HG02759 (cell line): ENCODE data around the gene STX1B.
"Not testable (repeated sequence)": the region's sequence is repeated elsewhere in the genome, so short reads cannot be mapped to it uniquely, and the experiment has no call there.

ENCODE experiments used
- ATAC-seq: cut with Tn5 transposase; IDR thresholded peaks from one replicate; pipeline ENCODE4 v1.9.1; 2021; ENCODE audit warnings: mild to moderate bottlenecking, moderate library complexity; ENCODE audit not compliant: unreplicated experiment

Gene STX1B

DNA sequence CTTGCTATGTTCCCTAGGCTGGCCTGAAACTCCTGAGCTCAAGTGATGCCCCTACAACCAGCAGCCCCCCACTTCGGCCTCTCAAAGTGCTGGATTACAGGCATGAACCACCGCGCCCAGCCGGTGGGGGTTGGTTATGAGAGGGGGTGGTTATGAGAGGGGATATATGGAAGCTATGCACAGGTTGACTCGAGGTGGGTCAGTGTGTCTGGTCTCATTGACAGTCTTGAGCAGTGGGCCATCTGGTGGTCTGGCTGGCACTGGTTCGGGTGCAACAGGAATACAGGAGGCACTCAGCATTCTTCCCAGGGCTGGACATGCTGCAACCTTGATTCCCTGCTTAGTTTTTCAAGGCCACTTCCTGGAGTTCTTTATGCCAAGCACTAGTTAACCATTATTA is 5.6 kb upstream of the STX1B start:
- ATAC-seq, result no peak

DNA sequence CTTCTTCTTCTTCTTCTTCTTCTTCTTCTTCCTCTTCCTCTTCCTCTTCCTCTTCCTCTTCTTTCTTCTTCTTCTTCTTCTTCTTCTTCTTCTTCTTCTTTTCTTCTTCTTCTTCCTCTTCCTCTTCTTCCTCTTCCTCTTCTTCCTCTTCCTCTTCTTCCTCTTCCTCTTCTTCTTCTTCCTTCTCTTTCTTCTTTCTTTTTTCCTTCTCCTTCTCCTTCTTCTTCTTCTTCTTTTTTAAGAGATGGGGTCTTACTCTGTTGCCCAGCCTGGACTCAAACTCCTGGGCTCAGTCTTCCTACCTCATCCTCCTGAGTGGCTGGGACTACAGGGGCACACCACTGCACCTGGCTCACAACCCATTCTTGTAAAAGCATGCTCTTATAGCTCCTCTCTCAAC is 2.9 kb upstream of the STX1B start:
- ATAC-seq, result not testable (repeated sequence)

DNA sequence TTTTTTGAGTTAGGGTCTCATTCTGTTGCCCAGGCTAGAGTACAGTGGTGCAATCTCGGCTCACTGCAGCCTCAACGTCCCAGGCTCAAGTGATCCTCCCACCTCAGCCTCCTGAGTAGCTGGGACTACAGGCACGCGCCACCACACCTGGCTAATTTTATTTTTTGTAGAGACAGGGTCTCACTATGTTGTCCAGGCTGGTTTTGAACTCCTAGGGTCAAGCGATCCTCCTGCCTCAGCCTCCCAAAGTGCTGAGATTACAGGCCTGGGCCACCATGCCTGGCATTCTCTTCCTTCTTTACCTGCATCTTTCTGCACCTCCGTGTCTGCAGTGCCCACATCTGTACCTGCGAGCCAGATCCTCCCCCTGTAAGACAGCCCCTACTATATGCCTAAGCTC is 1.4 kb upstream of the STX1B start:
- ATAC-seq, result not testable (repeated sequence)

DNA sequence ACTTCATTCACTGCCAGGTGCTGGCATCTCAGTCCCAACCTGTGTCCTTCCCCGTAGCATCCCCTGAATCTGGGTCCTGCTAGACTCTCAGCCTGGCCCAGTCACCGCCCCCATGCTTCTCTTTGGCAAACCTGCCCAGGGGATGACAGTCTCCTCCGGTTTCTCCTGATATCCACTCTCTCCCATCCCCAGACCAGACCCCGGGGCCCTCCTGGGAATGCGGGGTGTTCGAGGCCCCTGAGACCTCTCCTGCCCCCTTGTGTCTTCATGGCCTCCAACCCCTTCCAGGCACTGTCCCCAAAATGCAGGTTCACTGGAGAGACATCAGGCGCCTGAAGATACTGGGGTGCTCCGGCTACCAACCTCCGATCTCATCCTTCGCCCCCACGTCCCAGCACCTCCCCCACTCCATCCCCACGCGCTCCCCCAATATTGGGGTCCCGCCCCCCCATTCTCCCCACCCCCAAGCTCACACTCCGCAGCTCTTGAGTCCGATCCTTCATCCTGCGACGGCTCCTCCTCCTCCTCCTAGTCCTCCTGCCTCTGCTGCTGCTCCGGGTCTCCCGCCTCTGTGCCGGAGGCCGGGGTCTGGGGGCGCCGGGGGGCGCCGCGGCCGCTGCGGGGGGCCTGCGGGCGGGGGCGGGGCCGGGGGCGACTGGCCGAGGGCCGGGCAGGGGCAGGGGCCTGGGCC is 399 bp downstream of the STX1B start:
- no peak for ATAC-seq

DNA sequence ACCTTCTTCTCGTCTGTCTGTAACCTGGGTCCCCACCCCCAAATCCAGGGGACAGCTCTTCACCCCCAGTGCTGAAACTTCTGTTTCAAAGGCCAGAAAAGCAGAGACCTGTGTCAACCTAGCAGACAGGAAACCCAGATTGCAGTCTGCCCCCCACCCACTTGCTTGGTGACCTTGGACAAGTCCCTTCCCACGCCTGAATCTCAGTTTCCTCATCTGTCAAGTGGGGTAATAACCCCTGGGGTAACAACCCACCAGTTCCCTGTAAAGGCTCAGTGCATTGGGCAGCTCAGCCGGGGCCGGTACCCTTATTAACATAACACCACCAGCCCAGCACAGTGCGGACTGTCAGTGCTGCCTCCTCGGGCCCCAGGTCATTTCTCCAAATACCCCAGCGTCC is 1.3 kb downstream of the STX1B start:
- no peak for ATAC-seq

DNA sequence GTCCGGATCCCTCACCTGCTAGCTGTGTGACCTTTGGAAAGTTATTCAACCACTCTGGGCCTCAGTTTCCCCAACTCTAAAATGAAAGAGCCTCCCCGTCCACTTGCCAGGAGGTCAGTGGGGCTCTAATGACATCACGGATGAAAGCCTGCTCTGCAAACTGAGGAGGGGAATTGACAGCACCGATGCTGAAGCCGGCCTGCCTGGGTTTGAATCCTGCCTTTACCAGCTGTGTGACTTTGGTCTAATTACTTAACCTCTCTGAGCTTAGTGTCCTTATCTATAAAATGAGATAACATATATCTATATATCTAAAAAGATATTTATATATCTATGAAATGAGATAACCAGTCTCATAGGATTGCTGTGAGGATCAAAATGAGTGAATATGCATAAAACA is 1.9 kb downstream of the STX1B start:
- no peak for ATAC-seq

DNA sequence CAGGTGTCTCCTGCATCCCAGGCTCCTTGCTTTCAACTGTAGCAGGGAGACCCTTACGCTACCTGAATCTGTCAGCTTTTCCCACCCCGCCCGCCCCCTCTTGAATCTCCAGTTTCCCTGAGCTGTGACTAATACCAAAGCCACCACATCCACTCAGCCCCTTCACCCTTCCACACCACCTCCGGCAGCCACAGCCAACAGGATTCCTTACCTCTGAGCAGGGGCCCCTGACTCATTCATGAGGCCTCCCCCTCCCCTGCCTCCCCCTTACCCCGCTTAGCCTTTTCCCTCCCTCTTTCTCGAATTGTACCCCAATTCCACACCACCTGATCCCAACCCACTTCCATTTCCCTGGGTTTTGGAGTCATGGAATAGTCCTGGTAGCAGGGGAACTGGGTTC is 2.3 kb downstream of the STX1B start:
- no peak for ATAC-seq

DNA sequence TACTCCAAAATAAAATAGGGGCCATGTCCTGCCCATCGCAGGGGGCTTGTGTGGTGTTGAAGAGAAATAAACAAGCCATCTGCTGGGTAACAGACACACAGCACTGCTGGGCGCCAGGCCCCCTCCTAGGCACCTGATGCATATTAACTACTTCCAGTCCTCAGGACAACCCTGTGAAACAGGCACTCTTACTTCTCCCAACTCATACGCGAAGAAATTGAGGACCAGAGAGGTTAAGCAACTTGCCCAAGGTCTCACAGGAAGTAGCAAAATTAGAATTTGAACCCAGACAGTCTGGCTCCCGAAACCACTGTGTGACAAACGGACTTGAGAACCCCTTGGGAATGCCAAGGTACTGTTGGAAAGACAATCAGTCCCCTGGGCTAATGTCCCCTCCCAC is 2.8 kb downstream of the STX1B start:
- no peak for ATAC-seq

DNA sequence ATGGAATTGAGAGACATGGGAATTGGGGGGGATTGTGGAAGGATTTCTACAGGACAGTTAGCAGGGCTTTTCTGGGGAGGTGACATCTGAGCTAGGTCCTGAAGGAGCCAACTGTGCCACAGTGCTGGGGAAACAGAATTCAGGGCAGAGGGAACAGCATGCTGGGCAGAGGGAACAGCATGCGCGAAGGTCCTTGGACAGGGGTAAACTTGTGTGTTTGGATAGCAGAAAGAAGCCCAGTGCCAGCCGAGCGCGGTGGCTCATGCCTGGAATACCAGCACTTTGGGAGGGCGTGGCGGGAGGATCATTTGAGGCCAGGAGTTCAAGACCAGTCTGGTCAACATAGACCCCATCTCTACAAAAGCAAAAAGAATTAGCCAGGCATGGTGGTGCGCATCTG is 3.8 kb downstream of the STX1B start:
- ATAC-seq, result no peak

DNA sequence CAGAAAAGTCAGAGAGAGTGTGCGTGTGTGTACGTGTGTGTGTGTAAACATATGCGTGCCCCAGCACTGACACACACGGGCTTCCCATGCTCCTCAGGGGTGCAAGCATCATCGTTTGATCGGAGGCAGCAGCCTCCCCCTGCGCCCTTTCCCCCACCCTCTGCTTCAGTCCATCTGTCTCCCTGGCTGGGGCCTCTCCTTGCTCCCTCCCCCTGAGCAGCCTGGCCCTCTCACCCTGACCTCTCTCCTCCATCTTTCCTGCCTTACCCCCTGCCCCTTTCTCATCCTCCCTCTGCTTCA is 4.4 kb downstream of the STX1B start:
- ATAC-seq, result no peak

DNA sequence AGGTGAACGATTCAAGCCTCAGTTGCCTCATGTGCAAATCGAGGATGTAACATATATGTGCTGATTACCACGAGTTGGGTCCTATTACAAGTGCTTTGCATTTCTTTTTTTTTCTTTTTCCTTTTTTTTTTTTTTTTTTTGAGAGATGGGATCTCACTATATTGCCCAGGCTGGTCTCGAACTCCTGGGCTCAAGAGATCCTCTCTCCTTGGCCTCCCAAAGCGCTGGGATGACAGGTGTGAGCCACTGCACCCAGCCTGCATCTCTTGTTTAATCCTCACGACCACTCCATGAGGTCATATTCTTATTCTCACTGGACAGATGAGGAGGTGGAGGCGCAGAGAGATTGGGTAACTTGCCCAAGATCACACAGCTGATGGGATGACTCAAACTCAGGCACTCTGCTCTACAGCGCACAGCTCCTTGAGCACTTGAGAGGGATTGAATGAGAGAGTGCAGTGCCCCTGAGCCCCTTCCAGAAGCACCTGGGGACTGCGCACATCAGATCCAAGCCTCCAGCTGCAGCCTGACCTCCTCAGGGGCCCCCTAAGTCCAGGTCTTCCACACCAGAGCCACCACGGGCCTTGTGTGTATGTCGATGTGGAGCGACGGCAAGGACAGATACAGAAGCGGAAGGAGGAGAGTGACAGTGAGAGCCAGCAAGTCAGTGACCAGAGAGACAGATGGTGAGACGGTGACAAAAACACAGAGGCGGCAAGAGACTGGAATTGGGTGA is 4.9 kb downstream of the STX1B start:
- ATAC-seq, result no peak

DNA sequence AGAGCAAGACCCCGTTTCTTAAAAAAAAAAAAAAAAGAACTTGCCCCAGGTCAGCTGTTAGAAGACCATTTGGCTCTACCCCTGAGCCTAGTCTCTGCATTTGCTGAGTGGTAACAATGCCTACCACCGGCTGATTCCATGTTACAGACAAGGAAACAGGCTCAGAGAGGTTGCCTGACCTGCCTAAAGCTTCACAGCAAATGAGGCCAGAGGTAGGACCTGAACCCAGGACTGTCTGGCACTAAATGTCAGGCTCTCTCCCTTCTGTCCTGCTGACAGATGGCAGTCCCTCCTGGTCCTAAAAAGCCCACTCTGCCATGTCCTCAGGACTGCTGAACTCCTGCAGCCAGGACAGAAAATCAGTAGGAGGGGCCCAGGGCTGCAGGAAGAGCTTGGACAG is 5.8 kb downstream of the STX1B start:
- ATAC-seq, result no peak

DNA sequence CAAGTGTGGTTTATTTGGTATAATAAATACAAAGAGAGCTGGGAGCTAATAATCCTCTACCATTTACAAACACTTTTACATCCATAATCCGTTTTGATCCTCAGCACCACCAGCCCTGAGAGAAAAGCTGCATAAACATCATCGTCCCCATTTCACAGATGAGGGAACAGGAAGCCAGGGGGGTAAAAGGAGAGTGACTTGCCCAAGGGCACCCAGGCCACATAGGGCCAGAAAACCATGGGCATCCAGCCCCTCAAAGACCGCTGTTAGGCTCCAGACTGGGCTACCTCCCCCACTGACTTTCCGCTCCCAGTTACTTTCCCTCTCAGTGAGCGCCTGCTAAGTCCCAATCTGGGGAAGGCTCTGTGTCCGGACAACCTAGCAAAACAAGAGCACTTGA is 6.7 kb downstream of the STX1B start:
- ATAC-seq, result no peak

DNA sequence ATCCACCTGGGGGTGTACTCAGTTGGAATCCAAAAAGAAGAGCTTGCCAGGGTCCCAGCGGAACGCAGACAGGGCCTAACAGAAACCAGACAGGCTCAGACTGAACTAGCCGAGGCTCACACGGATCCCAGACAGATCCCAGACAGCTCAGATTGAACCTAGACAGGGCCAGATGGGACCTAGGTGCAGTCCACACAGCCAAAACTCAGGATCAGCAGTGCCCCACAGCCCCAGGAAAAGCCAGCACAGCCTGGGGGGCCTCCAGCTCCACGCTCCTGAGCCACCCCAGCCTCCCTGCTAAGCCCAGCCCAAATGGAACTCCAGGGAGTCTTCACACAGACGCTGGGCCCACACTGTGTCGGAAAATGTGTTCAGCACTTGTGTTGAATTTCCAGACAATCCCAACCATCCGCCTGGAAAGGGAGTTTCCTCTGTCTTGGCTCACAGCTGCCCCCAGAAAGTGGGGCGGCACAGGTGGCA is 7.5 kb downstream of the STX1B start:
- no peak for ATAC-seq

DNA sequence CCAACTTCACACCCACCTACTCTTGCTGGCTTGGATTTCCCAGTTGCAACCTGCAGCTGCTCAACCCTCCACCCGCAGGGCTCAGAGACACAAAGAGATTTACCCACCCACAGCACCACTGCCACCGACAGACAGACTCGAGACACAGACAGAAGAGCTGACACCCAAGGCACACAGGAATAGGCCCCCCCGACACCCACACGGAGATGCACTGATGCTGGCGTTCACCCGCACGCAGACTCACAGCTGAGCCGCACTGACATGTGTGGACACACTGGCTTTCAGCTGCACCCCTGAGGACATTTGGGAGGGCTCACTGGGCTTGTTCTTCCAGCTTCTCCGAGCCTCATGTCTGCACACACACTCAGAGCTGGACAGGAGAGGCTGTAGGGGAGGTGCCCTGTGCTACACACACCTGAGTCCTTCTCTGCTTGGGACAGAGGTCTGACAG is 8.2 kb downstream of the STX1B start:
- no peak for ATAC-seq

DNA sequence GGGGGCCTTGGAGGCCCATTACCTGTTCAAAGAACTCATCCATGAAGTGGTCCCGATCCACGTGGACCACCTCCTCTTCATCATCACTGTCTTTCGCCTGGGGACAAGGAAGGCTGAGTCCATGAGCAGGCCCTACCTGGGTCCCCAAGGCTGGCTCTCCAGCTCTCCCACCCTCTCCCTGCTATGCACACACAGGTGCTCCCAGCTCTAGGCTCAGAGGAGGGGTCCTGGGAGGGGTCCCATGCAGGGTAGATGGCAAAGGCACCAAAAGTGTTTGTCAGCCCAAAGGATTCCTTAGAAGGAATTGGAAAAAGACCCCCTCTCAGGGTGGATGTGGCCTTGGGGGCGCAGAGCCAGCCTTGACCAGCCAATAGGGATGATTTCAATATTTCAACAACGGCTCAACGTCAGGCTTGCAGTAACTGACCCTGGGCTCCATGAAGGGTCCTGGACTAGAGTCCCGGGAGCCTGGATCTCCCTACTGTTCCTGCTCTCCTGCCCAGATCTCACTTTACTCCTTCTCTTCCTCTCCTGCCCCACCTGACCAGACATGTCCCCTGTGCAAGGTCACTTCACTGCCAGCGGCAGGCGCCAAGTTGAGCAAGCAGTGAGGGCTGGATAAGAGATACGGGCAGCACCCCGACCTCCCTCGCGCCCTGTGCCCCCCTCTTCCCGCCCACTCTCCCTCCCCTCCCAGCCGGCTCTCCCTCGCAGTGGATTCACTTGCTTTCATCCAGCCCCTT is 8.8 kb downstream of the STX1B start:
- no peak for ATAC-seq

DNA sequence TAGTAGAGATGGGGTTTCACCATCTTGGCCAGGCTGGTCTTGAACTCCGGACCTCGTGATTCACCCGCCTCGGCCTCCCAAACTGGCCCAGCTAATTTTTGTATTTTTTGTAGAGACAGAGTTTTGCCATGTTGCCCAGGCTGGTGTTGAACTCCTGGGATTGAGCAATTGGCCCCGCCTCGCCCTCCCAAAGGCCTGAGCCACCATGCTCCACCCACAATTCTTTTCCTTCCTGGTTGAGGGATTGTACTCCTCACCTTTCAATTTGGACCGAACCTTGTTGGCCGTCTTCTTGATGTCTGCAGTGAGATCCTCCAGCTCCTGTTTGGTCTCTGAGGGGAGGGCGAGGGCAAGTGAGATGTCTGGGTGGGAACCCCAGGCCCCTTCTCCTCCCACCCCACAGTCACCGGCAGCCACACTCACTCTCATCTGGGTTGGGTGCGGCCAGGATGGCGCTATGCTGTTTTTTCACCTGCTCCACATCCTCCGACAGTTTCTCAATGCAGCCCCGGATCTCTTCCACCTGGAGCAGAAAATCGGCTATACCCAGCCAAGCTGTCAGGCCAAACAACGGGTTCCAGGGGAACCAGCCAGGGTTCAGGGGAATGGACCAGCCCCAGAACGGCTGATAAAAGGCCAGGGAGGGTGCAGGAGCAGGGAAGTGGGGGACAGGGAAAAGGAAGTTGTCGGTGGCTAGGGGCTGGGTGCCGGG is 9.6 kb downstream of the STX1B start:
- ATAC-seq, result no peak

DNA sequence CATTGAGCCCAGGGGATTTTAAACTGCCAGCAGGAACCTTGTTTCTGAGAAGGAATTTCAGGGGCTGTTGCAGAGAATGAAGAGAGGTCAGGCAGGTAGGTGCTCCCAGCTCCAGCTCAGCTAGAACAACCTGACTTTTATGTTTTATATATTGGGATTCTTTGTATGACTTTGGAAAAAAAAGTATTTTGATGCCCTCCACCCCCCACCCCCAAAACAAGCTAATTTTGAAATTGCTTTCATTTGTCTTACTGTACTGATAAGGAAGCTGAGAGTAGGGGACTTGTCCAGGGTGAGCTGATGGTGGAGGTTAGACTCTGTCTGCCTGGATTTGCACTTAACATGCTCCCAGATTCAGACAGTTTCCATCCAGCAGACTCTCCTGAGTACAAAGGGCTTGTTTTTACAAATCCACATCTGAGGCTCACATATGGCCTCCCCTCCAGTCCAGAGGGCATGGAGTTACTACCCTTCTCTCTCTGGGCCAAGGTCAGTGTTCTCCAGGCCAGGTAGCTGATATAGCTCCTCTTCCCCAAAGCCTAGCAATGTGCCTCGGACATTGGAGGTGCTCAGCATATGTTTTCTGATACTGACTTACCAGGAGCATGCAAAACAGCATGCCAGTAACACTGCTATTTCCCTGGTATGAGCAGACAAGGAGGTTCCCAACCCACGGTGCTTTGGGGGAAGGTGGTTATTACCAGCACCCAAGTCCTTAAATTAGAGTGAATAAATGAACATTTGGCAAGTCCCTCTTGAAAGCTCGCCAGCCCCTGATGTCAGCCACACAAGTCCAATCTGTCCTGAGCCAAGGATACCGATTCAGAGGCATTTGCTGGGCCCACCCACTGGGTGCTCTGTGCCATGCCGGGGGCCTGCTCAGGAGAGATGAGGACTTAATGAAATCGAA is 11.3 kb downstream of the STX1B start:
- ATAC-seq, result no peak

DNA sequence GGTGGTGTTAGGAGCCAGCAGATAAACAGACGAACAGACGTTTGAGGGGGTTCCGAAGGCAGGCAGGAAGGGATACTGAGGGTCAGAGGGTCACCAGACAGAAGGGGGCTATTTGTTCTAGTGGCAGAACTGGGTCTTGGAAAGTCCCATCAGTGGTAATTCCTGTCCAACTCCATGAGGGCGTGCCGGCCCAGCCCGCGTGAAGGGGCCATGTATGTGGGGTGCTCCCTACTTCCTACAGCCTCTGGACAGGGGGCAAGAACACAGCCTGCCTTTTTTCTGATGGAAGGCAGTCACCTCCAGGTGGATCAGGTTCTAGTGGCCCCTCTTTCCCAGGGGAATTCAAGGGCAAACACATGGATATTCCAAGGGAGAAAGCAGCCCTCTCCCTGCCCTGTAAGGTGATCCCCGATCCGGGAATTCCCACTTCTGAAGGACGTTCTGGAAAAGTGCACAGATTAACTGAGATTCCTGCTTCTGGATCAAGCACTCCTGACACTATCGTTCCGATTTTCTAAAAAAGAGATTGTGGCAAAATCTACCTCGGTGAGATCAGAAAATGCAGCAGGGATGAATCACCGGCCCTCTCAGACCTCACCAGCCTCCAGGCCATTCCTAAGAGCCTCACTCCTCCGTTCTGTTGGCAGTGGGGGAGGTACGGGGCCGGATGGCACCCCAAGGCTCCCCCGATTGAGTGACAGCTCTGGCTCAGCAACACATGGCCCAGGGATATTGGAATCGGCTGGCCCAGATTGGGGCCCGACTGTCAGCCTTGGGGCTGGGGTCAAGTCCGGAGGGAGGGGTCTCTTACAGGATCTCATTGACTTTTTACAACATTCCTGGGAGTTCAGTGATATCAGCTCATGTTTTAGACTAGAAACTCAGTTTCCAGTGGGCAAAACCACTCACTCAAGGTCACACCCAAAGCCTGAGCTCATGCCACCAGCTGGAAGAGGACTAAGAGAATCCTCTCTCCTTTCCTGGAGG is 12.4 kb downstream of the STX1B start:
- no peak for ATAC-seq
